Body of pancreas (tissue), 4 donors: Measurements from ENCODE around the gene CCDC28A. TPM values are rescaled to one million over a fixed set of nuclear protein-coding genes. Genes with fewer than 3 reads are reported as not detected.

ENCODE experiments used
- ATAC-seq: fragments of 150-250 bp; one replicate; pipeline ENCODE4 v1.9.1; 2016
- DNase-seq, 4 donors: peaks; one replicate each; pipeline ENCODE4 v3.0.0-alpha.2; 2019
- H3K27ac ChIP-seq, 4 donors: fragments of 200-600 bp; sonication (generic); 1 replicate in 3 of 4; 2 replicates in 1 of 4; pipeline versions ENCODE4 v1.5.1 to v1.6.1; 2016 to 2019; ENCODE audit warnings: mild to moderate bottlenecking in 1 of 4, mixed read lengths in 1 of 4, moderate library complexity in 1 of 4
- H3K27me3 ChIP-seq, 2 donors: fragments of 200-600 bp; sonication (generic); one replicate each; pipeline ENCODE4 v1.6.0; 2016; ENCODE audit warnings: mild to moderate bottlenecking in 1 of 2
- H3K36me3 ChIP-seq, 2 donors: fragments of 200-600 bp; sonication (generic); replicated peaks in 1 of 2; 2 replicates each; pipeline ENCODE4 v1.5.1; 2016; ENCODE audit warnings: low read depth in 2 of 2; ENCODE audit not compliant: insufficient read depth in 1 of 2
- H3K4me1 ChIP-seq: fragments of 200-600 bp; sonication (generic); one replicate; pipeline ENCODE4 v1.6.0; 2016
- H3K4me3 ChIP-seq, 2 donors: fragments of 200-600 bp; sonication (generic); 1 replicate in 1 of 2; 2 replicates in 1 of 2; pipeline ENCODE4 v1.5.1; 2016 to 2019
- H3K9me3 ChIP-seq, 3 donors: fragments of 200-600 bp; sonication (generic); 1 replicate in 2 of 3; 2 replicates in 1 of 3; pipeline ENCODE4 v1.5.1; 2016
- POLR2A ChIP-seq, 3 donors: fragments of 450-650 bp; IDR thresholded peaks; one replicate each; pipeline ENCODE4 v1.6.1; 2016; ENCODE audit warnings: antibody characterized with exemption in 3 of 3, mild to moderate bottlenecking in 2 of 3
- WGBS, 2 donors: methylation state at CpG; one replicate each; pipeline ENCODE4 v1.1.5; 2017; 5-methylcytosine and 5-hydroxymethylcytosine counted together
- intact Hi-C: fragments of 100-400 bp; cut with DNase I; formaldehyde crosslinking; loops from one replicate; pipeline ENCODE4 v1.15.1; 2023
- total RNA-seq, 2 donors: library from RNA; depleted of rRNA; stranded (reverse); fragments of >200 nt; gene quantifications; one replicate each; pipeline ENCODE4 v1.1.0, GENCODE V29; 2016
- TF ChIP-seq, protein P1 (sequence below), 7 experiments: fragments of 450-650 bp in 4 of 7; fragments of 200-600 bp in 3 of 7; sonication (generic) in 3 of 7; IDR thresholded peaks; one replicate each; pipeline ENCODE4 v1.5.1; 2016 to 2019; ENCODE audit warnings: antibody characterized with exemption in 7 of 7

CCDC28A gene
- total RNA-seq, 2 donors from 2014 or later, result 2.0 to 17.9 TPM

DNA sequence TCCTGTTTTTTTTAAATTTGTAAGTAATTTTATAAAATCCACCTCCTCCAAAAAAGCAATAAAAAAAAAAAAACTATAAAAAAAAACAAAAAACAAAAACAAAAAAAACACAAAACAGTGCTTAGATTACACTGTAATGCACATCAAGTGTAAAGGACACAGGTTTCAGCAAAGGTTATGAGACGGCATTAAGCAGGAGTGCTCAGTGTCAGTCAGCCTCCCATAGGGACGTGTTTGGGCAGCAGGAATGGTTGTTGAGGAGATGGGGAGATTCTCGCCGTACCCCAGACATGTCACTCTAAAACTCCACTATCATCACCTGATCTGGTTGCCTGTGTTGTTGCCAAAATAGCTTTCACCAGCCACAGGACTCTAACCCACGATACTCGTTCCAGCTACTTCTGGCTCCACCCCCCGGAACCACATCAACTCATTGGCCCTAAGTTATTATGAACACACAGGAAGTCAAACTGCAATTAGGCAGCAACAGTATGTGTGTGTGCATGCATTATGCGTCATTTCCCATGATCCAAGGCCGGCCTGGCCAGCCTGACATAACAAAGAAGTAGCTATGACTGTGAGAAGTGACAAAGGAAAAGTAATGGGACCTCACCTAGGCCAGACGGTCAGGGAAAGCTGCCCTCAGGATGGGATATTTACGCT, 51.0 kb downstream of the CCDC28A start:
- no peak for DNase-seq

DNA sequence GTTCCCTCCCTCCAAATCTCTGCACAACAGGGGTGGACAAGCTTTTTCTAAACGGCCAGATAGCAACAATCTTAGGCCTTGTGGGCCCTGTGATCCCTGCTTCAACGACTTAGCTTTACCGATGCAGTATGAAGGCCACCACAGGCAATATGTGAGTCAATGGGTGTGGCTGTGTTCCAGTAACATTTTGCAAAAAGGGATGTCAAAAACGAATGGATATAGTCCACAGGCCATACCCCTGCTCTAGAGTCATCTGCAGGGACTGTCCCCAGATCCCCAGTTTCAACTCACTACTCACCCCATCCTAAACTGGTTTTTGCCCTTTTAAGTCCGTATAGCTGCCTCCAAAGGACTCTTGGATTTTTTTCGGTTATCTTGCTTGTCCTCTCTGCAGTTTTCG, 56.7 kb downstream of the CCDC28A start:
- Histone ChIP-seq H3K4me1 (peaks cover 5% of the 10 kb centered on the region), H3K27me3 (no peaks in the 10 kb centered on the region), H3K9me3 (no peaks in the 10 kb centered on the region), H3K36me3 (no peaks in the 10 kb centered on the region), H3K4me3 (no peak overlapping the region), H3K27ac (no peak overlapping the region)
- 65 to 74% methylated on average over 7 of the region's 7 CpGs for WGBS, 2 donors
- intact Hi-C loops, result no loop called here
- TF ChIP-seq POLR2A (IDR thresholded peaks at IDR 0.05), result no peak
- TF ChIP-seq, protein P1, sequence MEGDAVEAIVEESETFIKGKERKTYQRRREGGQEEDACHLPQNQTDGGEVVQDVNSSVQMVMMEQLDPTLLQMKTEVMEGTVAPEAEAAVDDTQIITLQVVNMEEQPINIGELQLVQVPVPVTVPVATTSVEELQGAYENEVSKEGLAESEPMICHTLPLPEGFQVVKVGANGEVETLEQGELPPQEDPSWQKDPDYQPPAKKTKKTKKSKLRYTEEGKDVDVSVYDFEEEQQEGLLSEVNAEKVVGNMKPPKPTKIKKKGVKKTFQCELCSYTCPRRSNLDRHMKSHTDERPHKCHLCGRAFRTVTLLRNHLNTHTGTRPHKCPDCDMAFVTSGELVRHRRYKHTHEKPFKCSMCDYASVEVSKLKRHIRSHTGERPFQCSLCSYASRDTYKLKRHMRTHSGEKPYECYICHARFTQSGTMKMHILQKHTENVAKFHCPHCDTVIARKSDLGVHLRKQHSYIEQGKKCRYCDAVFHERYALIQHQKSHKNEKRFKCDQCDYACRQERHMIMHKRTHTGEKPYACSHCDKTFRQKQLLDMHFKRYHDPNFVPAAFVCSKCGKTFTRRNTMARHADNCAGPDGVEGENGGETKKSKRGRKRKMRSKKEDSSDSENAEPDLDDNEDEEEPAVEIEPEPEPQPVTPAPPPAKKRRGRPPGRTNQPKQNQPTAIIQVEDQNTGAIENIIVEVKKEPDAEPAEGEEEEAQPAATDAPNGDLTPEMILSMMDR (IDR thresholded peaks at IDR 0.05), result no peak
- ATAC-seq, result no peak
- DNase-seq, result no peak

More for the DNA sequence above, 51.0 kb downstream of the CCDC28A start:
- ATAC-seq, result no peak
- no peaks in the 10 kb centered on the region for H3K27me3 ChIP-seq
- no peak for TF ChIP-seq POLR2A (IDR thresholded peaks at IDR 0.05)
- TF ChIP-seq, protein P1 (IDR thresholded peaks at IDR 0.05), result no peak
- H3K9me3 ChIP-seq, result no peaks in the 10 kb centered on the region
- WGBS, 2 donors, result 73 to 76% methylated on average over 11 of the region's 11 CpGs
- no peak overlapping the region for H3K4me3 ChIP-seq
- no peak overlapping the region for H3K27ac ChIP-seq
- H3K36me3 ChIP-seq, result no peaks in the 10 kb centered on the region
- no peaks in the 10 kb centered on the region for H3K4me1 ChIP-seq
- intact Hi-C loops, result no loop called here

DNA sequence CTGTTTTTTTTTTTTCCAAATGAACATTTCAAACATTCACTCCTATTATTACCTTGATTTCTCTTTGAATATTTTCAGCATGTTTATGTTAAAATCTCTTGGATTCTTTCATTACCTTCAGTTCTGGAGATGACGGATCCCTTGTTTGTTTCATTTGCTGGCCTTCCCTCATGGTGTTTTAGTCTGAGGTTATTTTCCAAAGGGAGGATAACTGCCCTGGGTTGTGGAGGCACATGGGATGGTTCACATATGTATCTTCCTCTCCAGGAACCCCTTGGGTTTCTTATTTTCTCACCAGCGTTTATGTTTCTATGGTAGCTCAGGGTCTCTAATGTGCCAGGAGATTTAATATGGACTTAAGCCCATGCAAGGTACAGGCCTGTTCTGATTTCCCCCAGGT, 58.6 kb downstream of the CCDC28A start:
- WGBS, 2 donors, result 78 to 86% methylated on average over 2 of the region's 2 CpGs
- H3K27me3 ChIP-seq, result no peaks in the 10 kb centered on the region
- no peaks in the 10 kb centered on the region for H3K36me3 ChIP-seq
- ATAC-seq (no peak), DNase-seq (no peak)
- H3K4me1 ChIP-seq, result peaks cover 5% of the 10 kb centered on the region
- no peak overlapping the region for H3K27ac ChIP-seq
- TF ChIP-seq, protein P1 (IDR thresholded peaks at IDR 0.05), result no peak
- TF ChIP-seq POLR2A (IDR thresholded peaks at IDR 0.05), result no peak
- H3K9me3 ChIP-seq, result no peaks in the 10 kb centered on the region
- intact Hi-C loops, result no loop called here
- no peak overlapping the region for H3K4me3 ChIP-seq

DNA sequence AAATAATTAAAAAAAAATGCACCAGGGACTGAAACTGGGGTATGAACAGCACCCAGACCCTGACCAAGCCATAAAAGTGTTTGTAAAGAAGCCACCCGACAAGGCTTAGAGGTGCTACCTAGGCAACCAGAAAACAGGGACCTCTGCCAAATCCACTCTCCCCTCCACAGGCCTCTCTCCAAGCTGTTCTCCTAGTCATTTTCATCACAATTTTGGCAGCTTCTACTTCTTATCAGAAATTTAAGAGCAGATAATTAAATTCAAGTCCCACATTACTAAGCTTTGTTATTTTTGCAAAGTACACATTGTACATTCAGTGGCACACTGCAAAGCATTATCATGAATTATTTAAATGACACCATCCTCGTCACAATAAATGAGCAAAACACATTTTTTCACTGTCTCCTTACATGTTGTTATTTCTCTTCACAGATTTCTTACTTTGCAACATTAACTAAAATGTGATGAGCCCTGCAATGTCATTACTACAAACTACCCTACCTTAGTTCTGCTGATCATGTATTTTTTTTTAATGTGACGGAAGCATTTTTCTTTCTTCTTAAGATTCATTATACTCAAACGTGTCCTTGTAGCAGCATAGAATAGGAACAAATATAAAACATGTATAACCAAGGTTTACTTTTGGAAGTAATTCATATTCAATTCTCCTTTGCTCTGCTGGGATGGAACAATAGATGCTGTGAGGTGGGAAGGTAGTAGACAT, 60.4 kb downstream of the CCDC28A start:
- intact Hi-C loops, result no loop called here
- H3K9me3 ChIP-seq, result no peaks in the 10 kb centered on the region
- H3K27ac ChIP-seq, result no peak overlapping the region
- H3K36me3 ChIP-seq, result no peaks in the 10 kb centered on the region
- H3K4me3 ChIP-seq, result no peak overlapping the region
- peaks cover 5% of the 10 kb centered on the region for H3K4me1 ChIP-seq
- 47 to 52% methylated on average over 4 of the region's 4 CpGs for WGBS, 2 donors
- no peak for TF ChIP-seq POLR2A (IDR thresholded peaks at IDR 0.05)
- TF ChIP-seq, protein P1 (IDR thresholded peaks at IDR 0.05), result no peak
- ATAC-seq (peak; percentile 30), DNase-seq (peak in 3 of 4 donors; percentile 21 to 31 (median 27))
- no peaks in the 10 kb centered on the region for H3K27me3 ChIP-seq
